Measurements from ENCODE around the gene NCOA7. TPM values are rescaled to one million over a fixed set of nuclear protein-coding genes. Genes with fewer than 3 reads are reported as not detected.

Gene NCOA7
- total and polyA plus RNA-seq, 10 of the 15 experiments (the other 5 are each of a cell fraction or from before 2014, with no cell fraction given): 18.9 to 50.3 (median 34.2) TPM

DNA sequence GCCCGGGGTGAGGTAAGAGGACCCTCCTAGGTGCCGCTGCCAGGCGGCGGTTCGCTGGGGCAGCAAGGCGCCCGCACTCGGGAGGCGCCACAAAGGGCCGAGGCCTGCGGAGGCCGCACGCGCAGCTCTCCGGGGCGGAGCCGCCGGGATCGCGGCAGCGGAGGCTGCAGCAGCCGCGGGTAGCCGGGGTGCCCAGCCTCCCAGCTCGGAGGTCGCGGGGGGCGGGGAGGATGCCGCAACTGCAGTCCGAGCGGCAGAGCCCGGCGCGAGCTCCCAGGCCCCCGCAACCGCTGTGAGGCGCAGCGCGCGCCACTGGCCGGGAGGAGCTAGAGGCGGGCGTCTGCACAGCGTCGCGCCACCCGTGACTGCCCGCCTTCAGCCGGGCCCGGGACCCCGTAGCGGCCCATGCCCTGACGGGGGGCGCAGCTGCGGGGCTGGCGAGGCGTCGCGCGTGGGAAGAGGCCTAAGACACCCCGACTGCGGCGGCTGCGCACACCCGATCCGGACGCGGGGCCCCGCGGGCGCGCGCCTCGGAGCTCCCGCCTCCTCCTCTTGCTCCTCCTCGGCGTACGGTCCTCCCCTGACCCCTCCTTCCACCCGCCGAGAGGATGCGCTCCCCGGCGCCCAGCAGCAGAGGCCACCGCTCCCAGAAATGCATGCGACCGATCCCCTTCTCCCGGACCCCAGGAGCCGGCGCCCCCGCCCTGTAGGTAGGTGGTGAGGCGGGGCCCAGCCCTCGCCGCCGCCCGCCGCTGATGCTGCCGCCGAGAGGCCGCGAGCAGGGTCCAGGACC is at the start of gene NCOA7 (continued):
- TF ChIP-seq, protein P1, sequence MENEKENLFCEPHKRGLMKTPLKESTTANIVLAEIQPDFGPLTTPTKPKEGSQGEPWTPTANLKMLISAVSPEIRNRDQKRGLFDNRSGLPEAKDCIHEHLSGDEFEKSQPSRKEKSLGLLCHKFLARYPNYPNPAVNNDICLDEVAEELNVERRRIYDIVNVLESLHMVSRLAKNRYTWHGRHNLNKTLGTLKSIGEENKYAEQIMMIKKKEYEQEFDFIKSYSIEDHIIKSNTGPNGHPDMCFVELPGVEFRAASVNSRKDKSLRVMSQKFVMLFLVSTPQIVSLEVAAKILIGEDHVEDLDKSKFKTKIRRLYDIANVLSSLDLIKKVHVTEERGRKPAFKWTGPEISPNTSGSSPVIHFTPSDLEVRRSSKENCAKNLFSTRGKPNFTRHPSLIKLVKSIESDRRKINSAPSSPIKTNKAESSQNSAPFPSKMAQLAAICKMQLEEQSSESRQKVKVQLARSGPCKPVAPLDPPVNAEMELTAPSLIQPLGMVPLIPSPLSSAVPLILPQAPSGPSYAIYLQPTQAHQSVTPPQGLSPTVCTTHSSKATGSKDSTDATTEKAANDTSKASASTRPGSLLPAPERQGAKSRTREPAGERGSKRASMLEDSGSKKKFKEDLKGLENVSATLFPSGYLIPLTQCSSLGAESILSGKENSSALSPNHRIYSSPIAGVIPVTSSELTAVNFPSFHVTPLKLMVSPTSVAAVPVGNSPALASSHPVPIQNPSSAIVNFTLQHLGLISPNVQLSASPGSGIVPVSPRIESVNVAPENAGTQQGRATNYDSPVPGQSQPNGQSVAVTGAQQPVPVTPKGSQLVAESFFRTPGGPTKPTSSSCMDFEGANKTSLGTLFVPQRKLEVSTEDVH (IDR thresholded peaks at IDR 0.05; ENCODE audit: low read depth, partially characterized antibody): no peak
- TF ChIP-seq JUNB (IDR thresholded peaks at IDR 0.05) (no peak), WRNIP1 (IDR thresholded peaks at IDR 0.05; ENCODE audit: borderline replicate concordance, low read depth, low read length) (no peak), ZZZ3 (IDR thresholded peaks at IDR 0.05; ENCODE audit: control insufficient read depth, insufficient read length, low read depth) (no peak), NR2C1 (IDR thresholded peaks at IDR 0.05) (0 out of 2 replicates have a peak, but pooled peaks have one; percentile 15), CBFB (IDR thresholded peaks at IDR 0.05; ENCODE audit: low read depth) (no peak), MEF2B (IDR thresholded peaks at IDR 0.05; ENCODE audit: partially characterized antibody, poor library complexity, severe bottlenecking) (no peak), HDGF (IDR thresholded peaks at IDR 0.05) (no peak), RB1 (IDR thresholded peaks at IDR 0.05; ENCODE audit: borderline replicate concordance) (peak; percentile 80; the same call in 1 of the 2 replicates), SIX5 (IDR thresholded peaks at IDR 0.05; ENCODE audit: low read depth, low read length, severe bottlenecking) (no peak), SIN3A (IDR thresholded peaks at IDR 0.05; ENCODE audit: low read depth, low read length) (no peak), BACH1 (IDR thresholded peaks at IDR 0.05; ENCODE audit: borderline replicate concordance) (peak; percentile 91), IRF4 (IDR thresholded peaks at IDR 0.05; ENCODE audit: low read depth, low read length) (no peak), GATAD2B (conservative IDR thresholded peaks at IDR 0.05; ENCODE audit: low read depth) (peak; percentile 99; the same call in 1 of the 2 replicates), NFYB (IDR thresholded peaks at IDR 0.05; ENCODE audit: insufficient read depth, low read depth, low read length) (no peak), FOS (IDR thresholded peaks at IDR 0.05; ENCODE audit: borderline replicate concordance, extremely low read depth, insufficient read length) (no peak), SUPT20H (IDR thresholded peaks at IDR 0.05; ENCODE audit: borderline replicate concordance, control insufficient read depth, low read depth, low read length) (no peak), ZNF24 (IDR thresholded peaks at IDR 0.05) (peak; percentile 53; the same call in 1 of the 2 replicates), RCOR1 (conservative IDR thresholded peaks at IDR 0.05; ENCODE audit: low read depth, low read length) (no peak), TARDBP (IDR thresholded peaks at IDR 0.05; ENCODE audit: borderline replicate concordance) (no peak), CHD1 (IDR thresholded peaks at IDR 0.05; ENCODE audit: low read depth, low read length) (no peak), EP300 (IDR thresholded peaks at IDR 0.05; ENCODE audit: borderline replicate concordance in 1 of 2, control insufficient read depth in 1 of 2, low read depth in 2 of 2, low read length in 2 of 2) (no peak)
- TF ChIP-seq, protein P2, sequence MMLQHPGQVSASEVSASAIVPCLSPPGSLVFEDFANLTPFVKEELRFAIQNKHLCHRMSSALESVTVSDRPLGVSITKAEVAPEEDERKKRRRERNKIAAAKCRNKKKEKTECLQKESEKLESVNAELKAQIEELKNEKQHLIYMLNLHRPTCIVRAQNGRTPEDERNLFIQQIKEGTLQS (IDR thresholded peaks at IDR 0.05; ENCODE audit: borderline replicate concordance, extremely low read depth, low read depth, low read length): no peak
- TF ChIP-seq, protein P3, sequence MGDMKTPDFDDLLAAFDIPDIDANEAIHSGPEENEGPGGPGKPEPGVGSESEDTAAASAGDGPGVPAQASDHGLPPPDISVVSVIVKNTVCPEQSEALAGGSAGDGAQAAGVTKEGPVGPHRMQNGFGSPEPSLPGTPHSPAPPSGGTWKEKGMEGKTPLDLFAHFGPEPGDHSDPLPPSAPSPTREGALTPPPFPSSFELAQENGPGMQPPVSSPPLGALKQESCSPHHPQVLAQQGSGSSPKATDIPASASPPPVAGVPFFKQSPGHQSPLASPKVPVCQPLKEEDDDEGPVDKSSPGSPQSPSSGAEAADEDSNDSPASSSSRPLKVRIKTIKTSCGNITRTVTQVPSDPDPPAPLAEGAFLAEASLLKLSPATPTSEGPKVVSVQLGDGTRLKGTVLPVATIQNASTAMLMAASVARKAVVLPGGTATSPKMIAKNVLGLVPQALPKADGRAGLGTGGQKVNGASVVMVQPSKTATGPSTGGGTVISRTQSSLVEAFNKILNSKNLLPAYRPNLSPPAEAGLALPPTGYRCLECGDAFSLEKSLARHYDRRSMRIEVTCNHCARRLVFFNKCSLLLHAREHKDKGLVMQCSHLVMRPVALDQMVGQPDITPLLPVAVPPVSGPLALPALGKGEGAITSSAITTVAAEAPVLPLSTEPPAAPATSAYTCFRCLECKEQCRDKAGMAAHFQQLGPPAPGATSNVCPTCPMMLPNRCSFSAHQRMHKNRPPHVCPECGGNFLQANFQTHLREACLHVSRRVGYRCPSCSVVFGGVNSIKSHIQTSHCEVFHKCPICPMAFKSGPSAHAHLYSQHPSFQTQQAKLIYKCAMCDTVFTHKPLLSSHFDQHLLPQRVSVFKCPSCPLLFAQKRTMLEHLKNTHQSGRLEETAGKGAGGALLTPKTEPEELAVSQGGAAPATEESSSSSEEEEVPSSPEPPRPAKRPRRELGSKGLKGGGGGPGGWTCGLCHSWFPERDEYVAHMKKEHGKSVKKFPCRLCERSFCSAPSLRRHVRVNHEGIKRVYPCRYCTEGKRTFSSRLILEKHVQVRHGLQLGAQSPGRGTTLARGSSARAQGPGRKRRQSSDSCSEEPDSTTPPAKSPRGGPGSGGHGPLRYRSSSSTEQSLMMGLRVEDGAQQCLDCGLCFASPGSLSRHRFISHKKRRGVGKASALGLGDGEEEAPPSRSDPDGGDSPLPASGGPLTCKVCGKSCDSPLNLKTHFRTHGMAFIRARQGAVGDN (IDR thresholded peaks at IDR 0.05): peak; percentile 91

All from GM12878 (cell line).